HCT116 (cell line): ENCODE data around the gene CTIF. TPM values are rescaled to one million over a fixed set of nuclear protein-coding genes. Genes with fewer than 3 reads are reported as not detected.

ENCODE experiments used
- ATAC-seq: fragments of 200-7000 bp; cut with Tn5 transposase; 2 replicates; pipeline ENCODE4 v1.9.1; 2020; ENCODE audit warnings: mild to moderate bottlenecking, moderate library complexity
- BruUV-seq: library from RNA; stranded (reverse); fragments of 400-500 nt; replicated peaks from 2 replicates; lab custom pipeline; 2021; lab: Mats Ljungman, UMichigan
- CTCF ChIA-PET: fragments of 300-600 bp; sonication (Branson Sonifier 250); formaldehyde crosslinking; loops from one replicate; lab custom pipeline; 2021; ENCODE audit warnings: antibody characterized with exemption; lab: Charles Lee
- POLR2A ChIA-PET: fragments of 300-600, 350-600 bp; sonication (Branson Sonifier 250); formaldehyde crosslinking; loops from one replicate; lab custom pipeline; 2021; ENCODE audit warnings: antibody characterized with exemption; lab: Charles Lee
- RAD21 ChIA-PET, 2 experiments: fragments of 300-600 bp; sonication (Branson Sonifier 250); formaldehyde crosslinking; loops; one replicate each; lab custom pipeline; 2023; ENCODE audit warnings: low total read pairs in 2 of 2; ENCODE audit not compliant: uncharacterized antibody in 2 of 2, unreplicated experiment in 2 of 2, low non-redundant PET in 1 of 2; lab: Charles Lee
- DNase-seq: peaks from one replicate; pipeline ENCODE4 v3.0.0-alpha.2; 2010; ENCODE audit warnings: low read depth, low spot score
- H2AFZ ChIP-seq: fragments of 200-600 bp; shearing (Covaris generic), sonication (generic); 2 replicates; pipeline ENCODE4 v1.6.1; 2017; ENCODE audit warnings: low read depth, mixed run types, mixed read lengths, antibody characterized with exemption, low read length; ENCODE audit not compliant: poor library complexity, severe bottlenecking
- H3K27ac ChIP-seq: 2 replicates; pipeline ENCODE4 v1.5.1; 2012; ENCODE audit warnings: low read depth, low read length
- H3K27me3 ChIP-seq: fragments of 200-600 bp; sonication (generic); 2 replicates; pipeline ENCODE4 v1.6.1; 2016; ENCODE audit warnings: mixed run types, low read length, mixed read lengths; ENCODE audit not compliant: insufficient read depth
- H3K36me3 ChIP-seq, 2 experiments: fragments of 200-500 bp in 1 of 2; fragments of 200-600 bp in 1 of 2; sonication (Bioruptor generic) in 1 of 2; sonication (generic) in 1 of 2; 2 replicates each; pipeline versions ENCODE4 v1.5.1 to v1.6.1; 2014 to 2016; ENCODE audit warnings: low read length in 2 of 2, inconsistent platforms in 1 of 2, mixed read lengths in 1 of 2, mixed run types in 1 of 2; ENCODE audit not compliant: insufficient read depth in 2 of 2, control insufficient read depth in 1 of 2
- H3K4me1 ChIP-seq, 2 experiments: fragments of 200-600 bp in 1 of 2; sonication (generic) in 1 of 2; 2 replicates each; pipeline versions ENCODE4 v1.5.1 to v1.6.1; 2012 to 2017; ENCODE audit warnings: low read length in 2 of 2, inconsistent platforms in 1 of 2, mild to moderate bottlenecking in 1 of 2, mixed read lengths in 1 of 2, mixed run types in 1 of 2, moderate library complexity in 1 of 2; ENCODE audit not compliant: insufficient read depth in 2 of 2, control insufficient read depth in 1 of 2
- H3K4me2 ChIP-seq: fragments of 200-600 bp; sonication (generic); 2 replicates; pipeline ENCODE4 v1.6.1; 2017; ENCODE audit warnings: mixed run types, low read length, mixed read lengths
- H3K4me3 ChIP-seq, 2 experiments: fragments of 200-600 bp in 1 of 2; sonication (generic) in 1 of 2; replicated peaks in 1 of 2; 2 replicates each; pipeline ENCODE4 v1.5.1; 2011 to 2016; ENCODE audit warnings: low read length in 2 of 2, control low read depth in 1 of 2, low read depth in 1 of 2, mild to moderate bottlenecking in 1 of 2, mixed read lengths in 1 of 2, mixed run types in 1 of 2
- H3K79me2 ChIP-seq: fragments of 200-600 bp; sonication (generic); 2 replicates; pipeline ENCODE4 v1.6.1; 2017; ENCODE audit warnings: mild to moderate bottlenecking, mixed run types, low read length, moderate library complexity, mixed read lengths; ENCODE audit not compliant: insufficient read depth
- H3K9ac ChIP-seq: fragments of 200-600 bp; sonication (generic); 2 replicates; pipeline ENCODE4 v1.6.1; 2016; ENCODE audit warnings: low read length, mixed read lengths
- H3K9me2 ChIP-seq: fragments of 200-600 bp; sonication (generic), shearing (Covaris generic); 2 replicates; pipeline ENCODE4 v1.6.1; 2017; ENCODE audit warnings: mixed run types, mild to moderate bottlenecking, moderate library complexity; ENCODE audit not compliant: insufficient read depth
- H3K9me3 ChIP-seq, 2 experiments: fragments of 200-500 bp in 1 of 2; fragments of 200-600 bp in 1 of 2; sonication (Bioruptor generic) in 1 of 2; sonication (generic) in 1 of 2; 2 replicates each; pipeline ENCODE4 v1.6.1; 2014 to 2017; ENCODE audit warnings: low read length in 2 of 2, mixed read lengths in 2 of 2, inconsistent platforms in 1 of 2, low read depth in 1 of 2, mild to moderate bottlenecking in 1 of 2, mixed run types in 1 of 2, moderate library complexity in 1 of 2; ENCODE audit not compliant: control insufficient read depth in 1 of 2, insufficient read depth in 1 of 2
- H4K20me1 ChIP-seq: fragments of 200-600 bp; sonication (generic), shearing (Covaris generic); 2 replicates; pipeline ENCODE4 v1.6.1; 2017; ENCODE audit warnings: mixed run types, mild to moderate bottlenecking, moderate library complexity; ENCODE audit not compliant: insufficient read depth
- ATF3 ChIP-seq: IDR thresholded peaks from 2 replicates; pipeline ENCODE4 v1.6.1; 2012
- CEBPB ChIP-seq: IDR thresholded peaks from 2 replicates; pipeline ENCODE4 v1.6.1; 2012; ENCODE audit warnings: low read depth
- CTCF ChIP-seq, 3 experiments: fragments of 200-600 bp in 1 of 3; sonication (generic) in 1 of 3; IDR thresholded peaks in 2 of 3; conservative IDR thresholded peaks in 1 of 3; 2 replicates each; pipeline ENCODE4 v1.5.1; 2012 to 2017; ENCODE audit warnings: low read depth in 2 of 3, low read length in 2 of 3, antibody characterized with exemption in 1 of 3, borderline replicate concordance in 1 of 3, control low read depth in 1 of 3, mild to moderate bottlenecking in 1 of 3, mixed read lengths in 1 of 3, mixed run types in 1 of 3, moderate library complexity in 1 of 3; ENCODE audit not compliant: insufficient read depth in 1 of 3
- MAX ChIP-seq: IDR thresholded peaks from 2 replicates; pipeline ENCODE4 v1.6.1; 2012
- POLR2AphosphoS5 ChIP-seq: IDR thresholded peaks from 2 replicates; pipeline ENCODE4 v1.6.1; 2011; ENCODE audit warnings: mild to moderate bottlenecking, low read depth, low read length, moderate library complexity
- SIN3A ChIP-seq: IDR thresholded peaks from 2 replicates; pipeline ENCODE4 v1.6.1; 2012; ENCODE audit warnings: low read depth
- SP1 ChIP-seq: IDR thresholded peaks from 2 replicates; pipeline ENCODE4 v1.6.1; 2012; ENCODE audit warnings: low read depth
- YY1 ChIP-seq: IDR thresholded peaks from 2 replicates; pipeline ENCODE4 v1.6.1; 2011; ENCODE audit warnings: low read length, low read depth, moderate library complexity, mild to moderate bottlenecking; ENCODE audit not compliant: insufficient replicate concordance; ENCODE audit errors: extremely low read depth
- ZFX ChIP-seq: fragments of 450-650 bp; IDR thresholded peaks from 2 replicates; pipeline ENCODE4 v1.6.1; 2017
- ZNF274 ChIP-seq: fragments of 200-500 bp; sonication (Bioruptor generic); IDR thresholded peaks from 2 replicates; pipeline ENCODE4 v1.6.1; 2014; ENCODE audit warnings: mild to moderate bottlenecking, low read depth, low read length, inconsistent platforms
- intact Hi-C: fragments of 100-400 bp; cut with micrococcal nuclease; formaldehyde crosslinking; loops from 2 replicates; pipeline ENCODE4 v1.10.0; 2022
- total RNA-seq: library from RNA; stranded (reverse); gene quantifications from one replicate; pipeline ENCODE4 v1.2.1, GENCODE V29; 2021; ENCODE audit not compliant: unreplicated experiment

CTIF gene
- total RNA-seq, 1 experiment from 2014 or later = 19.7 TPM

- no peak overlapping the region for H3K9ac ChIP-seq
Measured at GRCh38 chr18:48872234-48873145, 333.7 kb downstream of the CTIF start.

More at GRCh38 chr18:48872234-48873145, 333.7 kb downstream of the CTIF start:
- H3K36me3 ChIP-seq = no peaks in the 10 kb centered on the region
- ATAC-seq (peak; percentile 1; the same call in 1 of the 2 replicates), DNase-seq (no peak)
- no peaks in the 10 kb centered on the region for H3K9me2 ChIP-seq
- no peaks in the 10 kb centered on the region for H3K79me2 ChIP-seq
- intact Hi-C loops = no loop called here
- no peaks in the 10 kb centered on the region for H4K20me1 ChIP-seq
- no peak overlapping the region for H3K27ac ChIP-seq
- BruUV-seq = no TSS peak
- H2AFZ ChIP-seq = no peak overlapping the region
- RAD21 ChIA-PET = no interaction called here
- H3K4me1 ChIP-seq = peaks cover 8 to 21% of the 10 kb centered on the region in 2 experiments
- TF ChIP-seq SP1 = no peak
- no peak for TF ChIP-seq ZFX
- no peak for TF ChIP-seq MAX
- no peak for TF ChIP-seq CTCF (IDR thresholded peaks at IDR 0.05 in 2 of 3, conservative IDR thresholded peaks at IDR 0.05 in 1 of 3; ENCODE audit: borderline replicate concordance in 1 of 3, insufficient read depth in 1 of 3, low read depth in 2 of 3, low read length in 2 of 3)
- no peak for TF ChIP-seq ZNF274
- no peak for TF ChIP-seq ATF3
- TF ChIP-seq YY1 = no peak
- TF ChIP-seq SIN3A = no peak
- no peak for TF ChIP-seq POLR2AphosphoS5
- TF ChIP-seq CEBPB = no peak
- CTCF ChIA-PET = no interaction called here
- peaks cover 26% of the 10 kb centered on the region; the same call in 1 of the 2 replicates for H3K27me3 ChIP-seq
- POLR2A ChIA-PET = no interaction called here
- no peak overlapping the region; a peak in 1 of 4 replicates for H3K4me3 ChIP-seq
- H3K4me2 ChIP-seq = peak overlapping the region; percentile 51
- no peaks in the 10 kb centered on the region for H3K9me3 ChIP-seq
